ENCODE data around the gene AKR7A3. TPM values are rescaled to one million over a fixed set of nuclear protein-coding genes. Genes with fewer than 3 reads are reported as not detected.
"Not testable (repeated sequence)": the region's sequence is repeated elsewhere in the genome, so short reads cannot be mapped to it uniquely, and the experiment has no call there.

AKR7A3 gene
- total RNA-seq, 1 experiment from 2014 or later, result 0.41 TPM

- peak overlapping the region; percentile 23; the same call in 1 of the 2 replicates for H3K27ac ChIP-seq (ENCODE audit: low read length)
- H3K9ac ChIP-seq (ENCODE audit: low read length), result peak overlapping the region; percentile 99
- H4K20me1 ChIP-seq (ENCODE audit: insufficient read depth, low read depth, low read length), result peaks cover 8% of the 10 kb centered on the region
- peaks cover 39% of the 10 kb centered on the region for H3K79me2 ChIP-seq (ENCODE audit: low read length)
- H3K4me1 ChIP-seq (ENCODE audit: low read length), result peaks cover 43% of the 10 kb centered on the region
- H3K4me3 ChIP-seq (ENCODE audit: low read length), result peak overlapping the region; percentile 79
- peaks cover 26% of the 10 kb centered on the region for H3K36me3 ChIP-seq (ENCODE audit: insufficient read depth, low read length)
- H3K4me2 ChIP-seq (ENCODE audit: low read depth, low read length, poor library complexity, severe bottlenecking), result peak overlapping the region; percentile 90
- H3K9me3 ChIP-seq (ENCODE audit: low read length), result no peaks in the 10 kb centered on the region
- no peaks in the 10 kb centered on the region for H3K9me2 ChIP-seq (replicated peaks; ENCODE audit: insufficient read depth, low read length)
- DNase-seq, result peak; percentile 47
- H2AFZ ChIP-seq (ENCODE audit: low read length), result no peak overlapping the region
- H3K27me3 ChIP-seq (ENCODE audit: low read length), result no peaks in the 10 kb centered on the region
Observed at GRCh38 chr1:19310720-19311502, 22.3 kb upstream of the AKR7A3 start.

- Histone ChIP-seq H2AFZ (ENCODE audit: low read length) (no peak overlapping the region), H3K9me2 (replicated peaks; ENCODE audit: insufficient read depth, low read length) (no peaks in the 10 kb centered on the region), H3K4me2 (ENCODE audit: low read depth, low read length, poor library complexity, severe bottlenecking) (no peak overlapping the region), H3K36me3 (ENCODE audit: insufficient read depth, low read length) (peaks cover 34% of the 10 kb centered on the region), H3K27me3 (ENCODE audit: low read length) (no peaks in the 10 kb centered on the region), H3K79me2 (ENCODE audit: low read length) (peaks cover 39% of the 10 kb centered on the region), H3K27ac (ENCODE audit: low read length) (no peak overlapping the region), H3K4me1 (ENCODE audit: low read length) (peaks cover 35% of the 10 kb centered on the region), H3K4me3 (ENCODE audit: low read length) (no peak overlapping the region), H3K9me3 (ENCODE audit: low read length) (no peaks in the 10 kb centered on the region), H3K9ac (ENCODE audit: low read length) (no peak overlapping the region), H4K20me1 (ENCODE audit: insufficient read depth, low read depth, low read length) (peaks cover 8% of the 10 kb centered on the region)
- no peak for DNase-seq
Observed at GRCh38 chr1:19310061-19310460, 21.5 kb upstream of the AKR7A3 start.

DNA sequence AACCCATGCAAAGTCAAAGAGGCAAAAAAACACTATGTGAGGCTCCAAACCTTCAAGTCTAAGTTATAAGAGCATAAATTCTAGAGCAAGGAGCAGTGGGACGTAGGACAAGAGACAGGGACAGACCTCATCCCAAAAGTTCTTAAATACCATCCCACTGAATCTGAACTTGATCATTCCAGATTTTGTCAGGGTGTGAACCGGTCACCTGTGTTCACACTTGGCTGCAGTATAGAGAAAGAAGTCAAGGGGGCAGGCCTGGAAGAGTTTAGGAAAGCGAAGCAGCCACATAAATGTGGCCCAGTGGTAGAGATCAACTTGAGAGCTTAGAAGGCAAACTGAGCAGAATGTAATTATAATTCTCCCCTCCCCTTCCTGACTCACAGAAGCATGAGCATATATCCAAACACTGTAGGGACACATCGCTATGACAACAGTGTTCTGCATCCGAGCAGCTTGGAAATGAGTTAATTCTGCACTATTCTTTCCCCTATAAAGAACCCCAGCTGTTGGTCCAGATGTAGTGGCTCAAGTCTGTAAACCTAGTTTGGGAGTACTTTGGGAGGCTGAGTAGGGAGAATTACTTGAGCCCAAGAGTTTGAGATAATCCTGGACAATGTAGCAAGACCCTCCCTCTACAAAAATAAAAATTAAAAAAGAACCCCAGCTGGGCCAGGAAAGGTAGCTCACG, 20.7 kb upstream of the AKR7A3 start:
- H2AFZ ChIP-seq (ENCODE audit: low read length), result no peak overlapping the region
- no peak overlapping the region for H3K9ac ChIP-seq (ENCODE audit: low read length)
- DNase-seq, result no peak
- H3K4me3 ChIP-seq (ENCODE audit: low read length), result no peak overlapping the region
- no peak overlapping the region for H3K4me2 ChIP-seq (ENCODE audit: low read depth, low read length, poor library complexity, severe bottlenecking)
- peaks cover 39% of the 10 kb centered on the region for H3K79me2 ChIP-seq (ENCODE audit: low read length)
- no peaks in the 10 kb centered on the region for H3K27me3 ChIP-seq (ENCODE audit: low read length)
- H4K20me1 ChIP-seq (ENCODE audit: insufficient read depth, low read depth, low read length), result peaks cover 8% of the 10 kb centered on the region
- H3K27ac ChIP-seq (ENCODE audit: low read length), result no peak overlapping the region
- H3K9me2 ChIP-seq (replicated peaks; ENCODE audit: insufficient read depth, low read length), result no peaks in the 10 kb centered on the region
- peaks cover 41% of the 10 kb centered on the region for H3K36me3 ChIP-seq (ENCODE audit: insufficient read depth, low read length)
- peaks cover 27% of the 10 kb centered on the region for H3K4me1 ChIP-seq (ENCODE audit: low read length)
- H3K9me3 ChIP-seq (ENCODE audit: low read length), result no peaks in the 10 kb centered on the region

DNA sequence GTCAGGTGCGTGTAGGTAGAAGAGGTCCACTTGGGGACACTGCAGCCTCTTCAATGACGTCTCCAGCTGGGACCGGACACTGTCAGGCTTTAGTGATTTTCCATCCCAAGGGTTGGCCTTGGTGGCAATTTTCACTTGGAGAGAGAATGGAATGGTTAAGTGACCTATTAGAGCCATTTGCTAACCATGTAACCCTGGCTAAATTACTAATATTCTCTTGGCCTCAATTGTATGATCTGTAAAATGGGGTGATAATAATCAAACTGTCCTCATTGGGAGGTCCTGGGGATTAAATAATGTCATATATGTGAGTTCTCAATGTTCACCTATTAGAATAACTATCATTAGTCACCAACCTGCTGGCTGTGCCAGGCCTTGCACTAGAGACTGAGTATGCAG, 19.9 kb upstream of the AKR7A3 start:
- Histone ChIP-seq H3K9me2 (replicated peaks; ENCODE audit: insufficient read depth, low read length) (no peaks in the 10 kb centered on the region), H3K36me3 (ENCODE audit: insufficient read depth, low read length) (peaks cover 48% of the 10 kb centered on the region), H3K4me3 (ENCODE audit: low read length) (no peak overlapping the region), H3K27me3 (ENCODE audit: low read length) (no peaks in the 10 kb centered on the region), H3K9ac (ENCODE audit: low read length) (no peak overlapping the region), H4K20me1 (ENCODE audit: insufficient read depth, low read depth, low read length) (peaks cover 8% of the 10 kb centered on the region), H3K4me1 (ENCODE audit: low read length) (peaks cover 19% of the 10 kb centered on the region), H3K9me3 (ENCODE audit: low read length) (no peaks in the 10 kb centered on the region), H2AFZ (ENCODE audit: low read length) (no peak overlapping the region), H3K79me2 (ENCODE audit: low read length) (peaks cover 39% of the 10 kb centered on the region), H3K4me2 (ENCODE audit: low read depth, low read length, poor library complexity, severe bottlenecking) (no peak overlapping the region), H3K27ac (ENCODE audit: low read length) (no peak overlapping the region)
- no peak for DNase-seq

DNA sequence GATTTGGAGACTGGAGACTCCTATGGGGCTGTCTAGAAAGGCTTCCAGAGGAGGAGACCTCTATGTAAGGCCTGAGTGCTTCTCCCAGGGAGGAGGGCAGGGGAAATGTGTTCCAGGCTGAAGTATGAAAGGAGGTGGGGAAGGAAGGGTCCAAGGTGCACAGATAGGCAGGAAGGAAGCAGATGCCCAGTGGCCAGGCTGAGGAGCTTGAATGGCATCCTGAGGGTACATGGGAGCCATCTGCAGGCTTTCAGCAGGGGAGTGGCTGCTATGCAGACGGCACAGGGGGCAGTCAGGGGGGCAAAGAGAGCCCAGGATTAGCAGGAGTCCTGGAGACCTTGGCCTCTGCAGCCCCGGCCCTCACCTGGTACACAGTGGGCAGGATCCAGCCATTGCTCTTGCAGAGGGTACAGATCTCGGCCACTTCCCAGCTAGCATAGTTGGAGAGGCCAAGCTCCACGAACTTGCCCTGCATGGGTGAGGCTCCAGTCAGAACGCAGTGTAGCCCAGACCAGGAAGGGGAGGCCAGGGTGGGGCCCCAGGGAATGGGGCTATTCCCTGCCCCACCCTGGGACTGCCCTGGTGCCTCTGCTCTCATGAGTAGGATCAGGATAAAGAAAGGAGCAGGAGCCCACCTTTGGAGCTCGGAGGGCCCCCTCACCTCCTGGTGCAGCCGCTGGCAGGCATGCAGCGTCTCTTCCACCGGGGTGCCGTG, 19.4 kb upstream of the AKR7A3 start:
- H3K9me2 ChIP-seq (replicated peaks; ENCODE audit: insufficient read depth, low read length), result no peaks in the 10 kb centered on the region

GRCh38 chr1:19306941-19307340, 18.4 kb upstream of the AKR7A3 start:
- no peak overlapping the region for H3K4me3 ChIP-seq (ENCODE audit: low read length)
- H3K36me3 ChIP-seq (ENCODE audit: insufficient read depth, low read length), result peaks cover 63% of the 10 kb centered on the region
- H3K4me1 ChIP-seq (ENCODE audit: low read length), result peaks cover 8% of the 10 kb centered on the region
- no peak overlapping the region for H3K27ac ChIP-seq (ENCODE audit: low read length)
- no peaks in the 10 kb centered on the region for H3K9me3 ChIP-seq (ENCODE audit: low read length)
- H3K9ac ChIP-seq (ENCODE audit: low read length), result no peak overlapping the region
- no peak for DNase-seq
- no peak overlapping the region for H2AFZ ChIP-seq (ENCODE audit: low read length)
- H3K27me3 ChIP-seq (ENCODE audit: low read length), result no peaks in the 10 kb centered on the region
- no peaks in the 10 kb centered on the region for H3K9me2 ChIP-seq (replicated peaks; ENCODE audit: insufficient read depth, low read length)
- peaks cover 34% of the 10 kb centered on the region for H3K79me2 ChIP-seq (ENCODE audit: low read length)
- H3K4me2 ChIP-seq (ENCODE audit: low read depth, low read length, poor library complexity, severe bottlenecking), result no peak overlapping the region
- H4K20me1 ChIP-seq (ENCODE audit: insufficient read depth, low read depth, low read length), result peaks cover 8% of the 10 kb centered on the region

More for the DNA sequence above, 19.4 kb upstream of the AKR7A3 start:
- Histone ChIP-seq H2AFZ (ENCODE audit: low read length) (no peak overlapping the region), H3K27ac (ENCODE audit: low read length) (no peak overlapping the region), H3K79me2 (ENCODE audit: low read length) (peaks cover 39% of the 10 kb centered on the region), H3K4me3 (ENCODE audit: low read length) (no peak overlapping the region), H3K4me1 (ENCODE audit: low read length) (peaks cover 13% of the 10 kb centered on the region), H3K4me2 (ENCODE audit: low read depth, low read length, poor library complexity, severe bottlenecking) (no peak overlapping the region), H3K9me3 (ENCODE audit: low read length) (no peaks in the 10 kb centered on the region), H3K36me3 (ENCODE audit: insufficient read depth, low read length) (peaks cover 54% of the 10 kb centered on the region), H3K27me3 (ENCODE audit: low read length) (no peaks in the 10 kb centered on the region), H3K9ac (ENCODE audit: low read length) (no peak overlapping the region), H4K20me1 (ENCODE audit: insufficient read depth, low read depth, low read length) (peaks cover 8% of the 10 kb centered on the region)
- DNase-seq, result no peak

DNA sequence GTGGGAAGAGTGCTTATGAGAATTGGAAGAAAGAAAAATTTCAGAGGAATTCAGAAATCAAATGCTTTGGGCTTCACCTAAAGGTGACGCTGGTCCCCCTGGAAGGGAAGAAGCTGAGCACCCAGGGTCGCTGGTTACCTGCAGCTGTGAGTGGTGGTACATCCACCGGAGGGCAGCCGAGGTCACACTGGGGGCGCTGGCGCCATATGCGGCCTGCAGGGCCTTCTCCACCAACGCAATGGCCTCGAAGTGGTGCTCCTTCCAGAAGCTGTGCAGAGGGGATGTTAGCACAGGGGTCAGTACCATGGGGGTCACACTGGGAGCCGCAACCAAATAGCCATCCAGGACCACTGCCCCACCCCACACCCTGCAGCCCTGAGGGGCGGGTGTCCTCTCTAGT, 17.3 kb upstream of the AKR7A3 start:
- Histone ChIP-seq H3K9me3 (ENCODE audit: low read length) (no peaks in the 10 kb centered on the region), H3K79me2 (ENCODE audit: low read length) (peaks cover 24% of the 10 kb centered on the region), H3K27ac (ENCODE audit: low read length) (no peak overlapping the region), H3K9me2 (replicated peaks; ENCODE audit: insufficient read depth, low read length) (no peaks in the 10 kb centered on the region), H3K4me1 (ENCODE audit: low read length) (peaks cover 4% of the 10 kb centered on the region), H3K27me3 (ENCODE audit: low read length) (no peaks in the 10 kb centered on the region), H2AFZ (ENCODE audit: low read length) (no peak overlapping the region), H3K9ac (ENCODE audit: low read length) (no peak overlapping the region), H4K20me1 (ENCODE audit: insufficient read depth, low read depth, low read length) (peaks cover 4% of the 10 kb centered on the region), H3K36me3 (ENCODE audit: insufficient read depth, low read length) (peaks cover 63% of the 10 kb centered on the region), H3K4me2 (ENCODE audit: low read depth, low read length, poor library complexity, severe bottlenecking) (no peak overlapping the region), H3K4me3 (ENCODE audit: low read length) (no peak overlapping the region)
- DNase-seq, result no peak

GRCh38 chr1:19304081-19304480, 15.5 kb upstream of the AKR7A3 start:
- peaks cover 63% of the 10 kb centered on the region for H3K36me3 ChIP-seq (ENCODE audit: insufficient read depth, low read length)
- not testable (repeated sequence) for DNase-seq; H3K4me1 ChIP-seq (ENCODE audit: low read length)

More at GRCh38 chr1:19304081-19304480, 15.5 kb upstream of the AKR7A3 start:
- H3K9me2 ChIP-seq (replicated peaks; ENCODE audit: insufficient read depth, low read length); H3K27me3 ChIP-seq (ENCODE audit: low read length); H3K9ac ChIP-seq (ENCODE audit: low read length); H3K27ac ChIP-seq (ENCODE audit: low read length); H3K4me3 ChIP-seq (ENCODE audit: low read length); H2AFZ ChIP-seq (ENCODE audit: low read length); H3K4me2 ChIP-seq (ENCODE audit: low read depth, low read length, poor library complexity, severe bottlenecking); H3K9me3 ChIP-seq (ENCODE audit: low read length); H3K79me2 ChIP-seq (ENCODE audit: low read length); H4K20me1 ChIP-seq (ENCODE audit: insufficient read depth, low read depth, low read length): not testable (repeated sequence)
